A673 (cell line): Measurements from ENCODE around the gene KLF12. TPM values are rescaled to one million over a fixed set of nuclear protein-coding genes. Genes with fewer than 3 reads are reported as not detected.

Experiments
- BruUV-seq: library from RNA; stranded (reverse); fragments of 400-500 nt; replicated peaks from 2 replicates; lab custom pipeline; 2021; lab: Mats Ljungman, UMichigan
- CTCF ChIA-PET: fragments of 300-600 bp; sonication (Branson Sonifier 250); formaldehyde crosslinking; loops from one replicate; lab custom pipeline; 2022; ENCODE audit warnings: antibody characterized with exemption; lab: Charles Lee
- POLR2A ChIA-PET: fragments of 300-600 bp; sonication (Branson Sonifier 250); formaldehyde crosslinking; loops from one replicate; lab custom pipeline; 2022; ENCODE audit warnings: antibody characterized with exemption; ENCODE audit not compliant: low non-redundant PET; lab: Charles Lee
- DNase-seq: peaks from one replicate; pipeline ENCODE4 v3.0.0-alpha.2; 2015; ENCODE audit warnings: low spot score
- H3K27ac ChIP-seq: fragments of 200-600 bp; sonication (generic); 2 replicates; pipeline ENCODE4 v1.5.1; 2016; ENCODE audit warnings: mixed run types, low read depth, mild to moderate bottlenecking, mixed read lengths, antibody characterized with exemption, low read length; ENCODE audit not compliant: poor library complexity, severe bottlenecking
- H3K27me3 ChIP-seq: fragments of 200-600 bp; sonication (generic); replicated peaks from 2 replicates; pipeline ENCODE4 v1.6.1; 2017; ENCODE audit warnings: mixed run types, low read depth, mild to moderate bottlenecking, mixed read lengths, antibody characterized with exemption, low read length; ENCODE audit not compliant: insufficient read depth, poor library complexity
- H3K36me3 ChIP-seq: fragments of 200-600 bp; sonication (generic); 2 replicates; pipeline ENCODE4 v1.6.1; 2016; ENCODE audit warnings: mixed run types, mild to moderate bottlenecking, mixed read lengths, antibody characterized with exemption, low read length; ENCODE audit not compliant: insufficient read depth, poor library complexity, severe bottlenecking
- H3K4me1 ChIP-seq: fragments of 200-600 bp; sonication (generic); 2 replicates; pipeline ENCODE4 v1.6.1; 2017; ENCODE audit warnings: mixed run types, mild to moderate bottlenecking, mixed read lengths, antibody characterized with exemption, low read length; ENCODE audit not compliant: insufficient read depth, poor library complexity, severe bottlenecking
- H3K4me3 ChIP-seq: fragments of 200-600 bp; sonication (generic); 2 replicates; pipeline ENCODE4 v1.5.1; 2016; ENCODE audit warnings: low read depth, mixed run types, mild to moderate bottlenecking, mixed read lengths, low read length; ENCODE audit not compliant: poor library complexity, severe bottlenecking
- H3K9me3 ChIP-seq: fragments of 200-600 bp; sonication (generic); 2 replicates; pipeline ENCODE4 v1.6.1; 2016; ENCODE audit warnings: mixed run types, low read depth, mild to moderate bottlenecking, mixed read lengths, antibody characterized with exemption, low read length; ENCODE audit not compliant: poor library complexity, severe bottlenecking
- CTCF ChIP-seq: fragments of 300-800, 200-600 bp; sonication (generic); conservative IDR thresholded peaks from 2 replicates; pipeline ENCODE4 v1.5.1; 2017; ENCODE audit warnings: low read depth, mild to moderate bottlenecking, antibody characterized with exemption, low read length, moderate library complexity, mixed read lengths
- EZH2 ChIP-seq: fragments of 200-600 bp; sonication (generic); IDR thresholded peaks from 2 replicates; pipeline ENCODE4 v1.6.1; 2017; ENCODE audit warnings: borderline replicate concordance, low read depth, mild to moderate bottlenecking, mixed read lengths, antibody characterized with exemption, low read length; ENCODE audit not compliant: poor library complexity, severe bottlenecking
- intact Hi-C: fragments of 100-400 bp; cut with micrococcal nuclease; formaldehyde crosslinking; loops from one replicate; pipeline ENCODE4 v1.10.0; 2022; ENCODE audit not compliant: unreplicated experiment
- total RNA-seq: library from RNA; stranded (reverse); gene quantifications from 2 replicates; pipeline ENCODE4 v1.2.3, GENCODE V29; 2021

The KLF12 gene
- total RNA-seq, 1 experiment from 2014 or later: 12.4 TPM

DNA sequence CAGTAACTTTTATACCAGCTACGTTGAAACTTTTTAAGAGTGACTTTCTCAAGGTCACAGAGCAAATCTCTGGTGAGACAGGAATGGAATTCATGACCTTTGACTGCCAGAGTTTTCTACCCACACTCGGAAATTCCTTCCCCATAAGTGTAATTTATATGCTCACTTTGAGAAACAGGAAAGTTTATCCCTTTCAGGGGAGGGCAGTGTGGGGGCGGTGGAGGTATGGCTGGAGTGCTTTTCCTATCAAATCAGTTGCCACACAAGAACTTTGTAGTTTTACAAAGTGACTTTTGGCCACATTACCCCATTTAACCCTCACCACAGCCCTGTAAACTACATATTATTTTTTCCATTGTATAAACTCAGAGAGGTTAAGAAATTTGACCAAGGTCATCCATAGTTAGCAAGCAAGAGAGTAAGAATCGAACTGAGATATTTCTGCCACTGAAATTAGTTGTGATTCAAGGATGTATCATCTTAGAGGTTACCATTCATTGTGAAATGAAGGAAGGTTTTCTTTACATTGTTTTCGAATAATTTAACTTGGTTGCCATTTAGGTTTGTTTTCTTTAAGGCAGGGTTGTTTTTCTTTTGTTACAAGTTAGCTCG lies 5.9 kb downstream of the KLF12 start:
- H3K27ac ChIP-seq: no peak overlapping the region
- no peaks in the 10 kb centered on the region for H3K27me3 ChIP-seq
- H3K4me3 ChIP-seq: no peak overlapping the region
- no peak for DNase-seq
- H3K9me3 ChIP-seq: no peaks in the 10 kb centered on the region
- H3K36me3 ChIP-seq: no peaks in the 10 kb centered on the region
- H3K4me1 ChIP-seq: peaks cover 36% of the 10 kb centered on the region
- no TSS peak for BruUV-seq
- intact Hi-C loops: loop anchor here (2.0 kb wide), 1 partner anchor 367 kb away; no protein-coding TSS in a partner anchor
- ChIA-PET CTCF (no interaction called here), POLR2A (no interaction called here)
- TF ChIP-seq CTCF: no peak

GRCh38 chr13:74118328-74118727 lies 15.9 kb downstream of the KLF12 start:
- no TSS peak for BruUV-seq
- no peaks in the 10 kb centered on the region for H3K36me3 ChIP-seq
- ChIA-PET POLR2A (no interaction called here), CTCF (no interaction called here)
- no peak for TF ChIP-seq CTCF
- TF ChIP-seq EZH2: no peak
- H3K27ac ChIP-seq: no peak overlapping the region
- no peaks in the 10 kb centered on the region for H3K27me3 ChIP-seq
- no peaks in the 10 kb centered on the region for H3K4me1 ChIP-seq
- no peak overlapping the region for H3K4me3 ChIP-seq
- intact Hi-C loops: no loop called here
- DNase-seq: peak; percentile 44
- H3K9me3 ChIP-seq: peaks cover 20% of the 10 kb centered on the region

GRCh38 chr13:74117207-74117705 lies 16.9 kb downstream of the KLF12 start:
- H3K27ac ChIP-seq: no peak overlapping the region
- no peak for TF ChIP-seq CTCF
- TF ChIP-seq EZH2: no peak
- CTCF ChIA-PET: no interaction called here
- no peak for DNase-seq
- H3K9me3 ChIP-seq: peaks cover 20% of the 10 kb centered on the region
- H3K4me1 ChIP-seq: no peaks in the 10 kb centered on the region
- intact Hi-C loops: no loop called here
- no peaks in the 10 kb centered on the region for H3K36me3 ChIP-seq
- H3K27me3 ChIP-seq: no peaks in the 10 kb centered on the region
- no peak overlapping the region for H3K4me3 ChIP-seq
- no TSS peak for BruUV-seq
- POLR2A ChIA-PET: no interaction called here
